GM12873 (cell line): ENCODE results near the gene CCDC180.

Experiments used
- TF ChIP-seq, protein P1 (sequence below): IDR thresholded peaks from 2 replicates; pipeline ENCODE4 v1.5.1; 2012; ENCODE audit warnings: low read depth, mild to moderate bottlenecking, moderate library complexity, low read length, control low read depth; ENCODE audit not compliant: insufficient read depth; ENCODE audit errors: missing control alignments

Gene CCDC180

DNA sequence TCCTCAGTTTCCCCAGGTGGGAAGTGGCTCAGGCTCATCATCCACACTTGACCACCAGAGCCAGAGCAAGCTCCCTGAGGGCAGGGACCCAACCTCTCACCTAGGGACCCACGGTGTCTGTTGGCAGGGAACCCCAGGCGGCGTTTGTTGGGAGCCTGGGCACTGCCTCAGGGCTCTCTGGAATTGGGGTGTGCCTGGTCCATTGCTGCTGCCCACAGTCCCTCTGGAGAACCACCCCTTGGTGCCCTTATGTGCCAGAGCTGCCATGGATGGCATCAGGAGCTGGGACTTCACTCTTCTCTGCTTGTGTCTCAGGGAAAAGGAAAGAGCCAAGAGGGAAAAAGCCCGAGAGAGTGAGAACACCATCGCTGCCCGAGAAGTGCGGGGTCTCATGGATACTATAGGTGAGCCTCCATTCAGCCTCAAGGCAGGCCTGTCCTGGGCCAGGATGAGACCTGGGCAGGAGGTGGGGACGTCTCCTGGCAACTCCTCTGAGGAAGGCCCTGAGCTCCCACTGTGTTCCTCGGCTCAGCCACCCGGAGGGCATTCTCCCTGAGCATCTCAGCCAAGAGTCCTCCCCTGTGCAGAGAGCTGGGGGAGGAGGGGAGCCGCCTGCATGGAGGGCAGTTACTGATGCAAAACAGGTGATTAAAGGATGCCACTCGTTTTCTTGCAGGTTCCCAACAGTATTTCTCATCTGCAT, 4.5 kb downstream of the CCDC180 start:
- TF ChIP-seq, protein P1, sequence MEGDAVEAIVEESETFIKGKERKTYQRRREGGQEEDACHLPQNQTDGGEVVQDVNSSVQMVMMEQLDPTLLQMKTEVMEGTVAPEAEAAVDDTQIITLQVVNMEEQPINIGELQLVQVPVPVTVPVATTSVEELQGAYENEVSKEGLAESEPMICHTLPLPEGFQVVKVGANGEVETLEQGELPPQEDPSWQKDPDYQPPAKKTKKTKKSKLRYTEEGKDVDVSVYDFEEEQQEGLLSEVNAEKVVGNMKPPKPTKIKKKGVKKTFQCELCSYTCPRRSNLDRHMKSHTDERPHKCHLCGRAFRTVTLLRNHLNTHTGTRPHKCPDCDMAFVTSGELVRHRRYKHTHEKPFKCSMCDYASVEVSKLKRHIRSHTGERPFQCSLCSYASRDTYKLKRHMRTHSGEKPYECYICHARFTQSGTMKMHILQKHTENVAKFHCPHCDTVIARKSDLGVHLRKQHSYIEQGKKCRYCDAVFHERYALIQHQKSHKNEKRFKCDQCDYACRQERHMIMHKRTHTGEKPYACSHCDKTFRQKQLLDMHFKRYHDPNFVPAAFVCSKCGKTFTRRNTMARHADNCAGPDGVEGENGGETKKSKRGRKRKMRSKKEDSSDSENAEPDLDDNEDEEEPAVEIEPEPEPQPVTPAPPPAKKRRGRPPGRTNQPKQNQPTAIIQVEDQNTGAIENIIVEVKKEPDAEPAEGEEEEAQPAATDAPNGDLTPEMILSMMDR = no peak

- TF ChIP-seq, protein P1 = no peak
Observed at GRCh38 chr9:97312556-97312955, 5.1 kb downstream of the CCDC180 start.

DNA sequence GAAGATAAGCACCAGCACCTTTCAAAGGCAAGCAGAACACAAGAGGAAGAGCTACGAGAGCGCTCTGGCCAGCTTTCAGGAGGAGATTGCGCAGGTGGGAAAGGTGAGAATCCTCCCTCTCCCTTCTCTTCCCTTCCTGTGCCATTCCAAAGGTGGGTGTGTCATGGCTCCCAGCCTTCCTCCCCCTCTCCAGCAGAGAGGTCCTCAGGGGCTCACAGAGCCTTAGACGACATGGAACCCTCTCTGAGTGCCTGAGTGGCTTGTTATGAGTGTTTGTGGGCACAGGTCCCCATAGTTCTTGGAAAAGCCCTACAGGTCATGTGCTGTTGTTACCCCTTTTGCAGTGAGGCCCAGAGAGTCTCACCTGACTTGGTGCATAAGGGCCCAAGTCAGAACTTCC, 5.8 kb downstream of the CCDC180 start:
- TF ChIP-seq, protein P1 = no peak

GRCh38 chr9:97313746-97314145, 6.3 kb downstream of the CCDC180 start:
- TF ChIP-seq, protein P1 = no peak

DNA sequence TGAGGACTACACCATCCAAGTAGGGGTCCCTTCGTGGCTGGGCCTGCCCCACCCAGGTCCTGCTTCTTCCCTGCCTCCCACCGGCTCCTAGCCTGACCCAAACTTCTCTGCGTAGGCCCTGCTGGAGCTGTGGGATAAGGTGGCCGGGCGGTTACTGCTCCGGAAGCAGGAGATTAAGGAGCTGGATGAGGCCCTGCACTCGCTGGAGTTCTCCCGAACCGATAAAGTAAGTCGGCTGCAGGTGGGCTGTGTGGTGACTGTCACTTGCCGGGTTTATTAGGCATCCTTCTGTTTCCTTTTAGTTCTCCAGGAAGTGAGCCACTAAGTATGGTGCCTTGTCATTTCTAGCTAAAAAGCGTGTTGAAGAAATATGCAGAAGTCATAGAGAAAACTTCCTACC, 7.0 kb downstream of the CCDC180 start:
- TF ChIP-seq, protein P1 = no peak

DNA sequence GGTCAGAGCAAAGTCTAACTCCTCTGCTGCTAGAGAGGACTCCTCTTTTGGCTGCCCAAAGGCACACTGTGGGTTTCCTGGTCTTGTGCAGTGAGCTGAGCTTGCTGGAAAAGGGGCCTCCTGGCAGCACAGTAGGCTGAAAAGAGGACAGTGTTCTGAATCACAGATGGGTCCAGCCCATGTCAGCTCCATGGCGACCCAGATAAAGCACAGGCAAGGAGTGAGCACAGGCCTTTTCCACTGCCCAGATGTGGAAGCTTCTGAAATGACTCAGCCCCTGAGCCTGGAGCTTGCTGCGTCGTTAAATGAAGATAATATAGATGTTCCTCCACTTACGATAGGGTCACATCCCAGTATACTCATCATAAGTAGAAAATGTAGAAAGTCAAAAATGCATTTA, 8.1 kb downstream of the CCDC180 start:
- TF ChIP-seq, protein P1 = no peak

- TF ChIP-seq, protein P1 = no peak
Observed at GRCh38 chr9:97316904-97317303, 9.4 kb downstream of the CCDC180 start.
